HepG2 (cell line): ENCODE measurements around the gene DHRS12.

Experiments used
- ARHGAP35 ChIP-seq: sonication (generic); formaldehyde crosslinking; IDR thresholded peaks from 2 replicates; pipeline ENCODE4 v1.9.0; 2022; ENCODE audit warnings: mild to moderate bottlenecking, inconsistent platforms, moderate library complexity, missing genetic modification reagents, borderline replicate concordance
- CEBPB ChIP-seq: IDR thresholded peaks from 2 replicates; pipeline ENCODE4 v1.6.1; 2011; ENCODE audit warnings: low read depth, low read length, improper control_type of control experiment, borderline replicate concordance
- CTCF ChIP-seq: sonication (generic); formaldehyde crosslinking; IDR thresholded peaks from 2 replicates; pipeline ENCODE4 v1.5.0; 2020; ENCODE audit warnings: mild to moderate bottlenecking, missing genetic modification reagents, moderate library complexity
- GABPA ChIP-seq, 2 experiments: IDR thresholded peaks; 2 replicates each; pipeline ENCODE4 v1.6.1; 2011 to 2016; ENCODE audit warnings: low read depth in 2 of 2, low read length in 1 of 2, missing biosample characterization in 1 of 2, missing genetic modification characterization in 1 of 2
- MXI1 ChIP-seq: IDR thresholded peaks from 3 replicates; pipeline ENCODE4 v1.6.1; 2012; ENCODE audit warnings: low read depth, low read length, inconsistent platforms, borderline replicate concordance
- PRPF4 ChIP-seq: fragments of 200-400 bp; formaldehyde crosslinking; IDR thresholded peaks from 2 replicates; pipeline ENCODE4 v1.6.1; 2016; ENCODE audit warnings: low read length, low read depth; ENCODE audit not compliant: poor library complexity, severe bottlenecking
- RFX1 ChIP-seq: fragments of 450-650 bp; IDR thresholded peaks from 2 replicates; pipeline ENCODE4 v1.6.1; 2017
- RNF2 ChIP-seq: fragments of 450-650 bp; conservative IDR thresholded peaks from 2 replicates; pipeline ENCODE4 v1.6.1; 2016; ENCODE audit warnings: low read depth
- SMARCC2 ChIP-seq: fragments of 450-650 bp; IDR thresholded peaks from 2 replicates; pipeline ENCODE4 v1.6.1; 2017; ENCODE audit warnings: antibody characterized with exemption, mild to moderate bottlenecking
- TCF7 ChIP-seq: sonication (generic); IDR thresholded peaks from 2 replicates; pipeline ENCODE4 v1.6.1; 2016; ENCODE audit warnings: antibody characterized with exemption, low read depth
- ZUFSP ChIP-seq: sonication (generic); formaldehyde crosslinking; IDR thresholded peaks from 2 replicates; pipeline ENCODE4 v1.9.0; 2021; ENCODE audit warnings: missing genetic modification reagents, mild to moderate bottlenecking, borderline replicate concordance

DNA sequence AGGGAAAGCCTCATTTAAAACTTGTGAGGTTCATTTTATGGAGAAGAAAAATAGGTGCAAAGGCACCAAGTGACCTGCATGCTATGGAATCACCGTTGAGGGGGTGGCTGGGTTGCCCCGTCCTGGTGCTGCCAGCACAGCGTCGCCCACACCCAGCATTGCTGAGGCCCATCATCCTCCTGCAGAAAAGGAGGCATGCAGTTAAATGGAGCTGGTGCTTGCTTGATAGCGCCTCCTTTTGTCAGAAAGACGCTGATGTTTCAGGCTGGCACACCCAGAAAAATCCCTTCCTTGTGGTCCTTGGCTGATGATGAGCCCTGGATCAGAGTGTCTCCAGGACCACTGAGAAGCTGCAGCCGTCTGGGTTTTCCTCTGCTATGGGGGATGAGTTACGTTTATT lies 36.9 kb downstream of the DHRS12 start:
- TF ChIP-seq PRPF4 (no peak), GABPA (IDR thresholded peaks at IDR 0.05; ENCODE audit: low read depth, low read length) (no peak), GABPA (CRISPR knock-in tag; IDR thresholded peaks at IDR 0.05; ENCODE audit: low read depth) (no peak), CTCF (0 out of 2 replicates have a peak, but pooled peaks have one; percentile 22), RFX1 (no peak), MXI1 (no peak), TCF7 (no peak), SMARCC2 (no peak), RNF2 (no peak), CEBPB (no peak), ARHGAP35 (CRISPR knock-in tag) (no peak), ZUFSP (no peak)
